AML-193 (cell line): Measurements from ENCODE around the gene PDCD6IP.
"Not testable (repeated sequence)": the region's sequence is repeated elsewhere in the genome, so short reads cannot be mapped to it uniquely, and the experiment has no call there.

Experiments used
- DNase-seq, 2 experiments: peaks; one replicate each; lab custom pipeline; 2025; lab: John Stamatoyannopoulos, UW

PDCD6IP gene

DNA sequence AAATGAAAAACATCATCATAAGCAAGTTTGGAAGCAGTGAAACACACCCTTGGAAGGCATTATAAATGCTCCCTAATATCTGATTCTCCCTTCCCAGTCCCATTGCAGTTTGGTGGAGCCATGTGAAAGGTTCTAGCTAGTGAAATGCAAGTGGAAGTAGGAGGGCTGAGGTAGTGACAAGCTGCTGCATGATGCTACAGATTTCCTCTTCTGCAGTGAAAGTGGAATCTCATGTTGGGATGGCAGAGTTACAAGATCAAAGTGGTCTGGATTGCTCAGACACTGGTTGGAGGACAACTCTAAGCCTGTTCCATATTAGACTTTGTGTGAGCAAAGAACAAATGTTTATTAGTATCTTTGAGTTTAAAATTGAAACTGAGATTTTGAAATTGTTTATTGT lies 3.3 kb upstream of the PDCD6IP start:
- no peak for DNase-seq

- no peak for DNase-seq
Observed at GRCh38 chr3:33795856-33796536, 2.4 kb upstream of the PDCD6IP start.

DNA sequence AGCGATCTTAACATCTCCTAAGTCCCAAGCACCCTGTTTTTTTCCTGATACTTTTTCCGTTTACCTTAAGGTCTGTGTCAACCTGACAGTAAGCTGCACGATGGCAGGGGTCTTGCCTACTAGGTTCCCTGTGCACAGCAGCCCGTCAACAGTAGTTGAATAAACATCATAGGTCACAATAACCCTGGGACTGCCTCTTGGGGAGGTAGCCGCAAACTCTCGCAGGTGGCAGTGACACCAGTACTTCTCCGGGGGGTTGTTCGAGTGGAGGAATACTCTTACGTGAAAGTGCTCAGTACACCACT lies 365 bp upstream of the PDCD6IP start:
- DNase-seq: no peak

GRCh38 chr3:33799202-33799551 lies 747 bp downstream of the PDCD6IP start:
- peak; percentile 88 to 93 for DNase-seq

DNA sequence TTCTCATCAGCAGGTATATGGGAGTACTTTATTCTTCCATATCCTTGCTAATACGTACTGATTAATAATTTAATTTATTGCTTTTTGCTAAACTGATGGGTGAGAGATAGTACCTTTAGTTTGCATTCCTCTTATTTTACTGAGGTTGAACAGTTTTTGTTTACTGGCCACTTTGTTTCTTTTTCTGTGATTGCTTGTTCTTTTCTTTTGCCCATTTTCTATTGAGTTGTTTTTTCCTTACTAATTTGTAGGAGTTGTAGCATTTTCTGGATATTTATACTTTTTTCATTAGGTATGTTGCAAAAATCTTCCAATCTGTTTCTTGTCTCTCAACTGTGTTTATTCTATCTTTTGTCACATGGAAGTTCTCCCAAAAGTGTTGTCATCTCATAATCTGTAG lies 4.8 kb downstream of the PDCD6IP start:
- no peak for DNase-seq

- no peak for DNase-seq
Observed at GRCh38 chr3:33803894-33804526, 5.6 kb downstream of the PDCD6IP start.

- no peak for DNase-seq
Observed at GRCh38 chr3:33807191-33807590, 8.8 kb downstream of the PDCD6IP start.

DNA sequence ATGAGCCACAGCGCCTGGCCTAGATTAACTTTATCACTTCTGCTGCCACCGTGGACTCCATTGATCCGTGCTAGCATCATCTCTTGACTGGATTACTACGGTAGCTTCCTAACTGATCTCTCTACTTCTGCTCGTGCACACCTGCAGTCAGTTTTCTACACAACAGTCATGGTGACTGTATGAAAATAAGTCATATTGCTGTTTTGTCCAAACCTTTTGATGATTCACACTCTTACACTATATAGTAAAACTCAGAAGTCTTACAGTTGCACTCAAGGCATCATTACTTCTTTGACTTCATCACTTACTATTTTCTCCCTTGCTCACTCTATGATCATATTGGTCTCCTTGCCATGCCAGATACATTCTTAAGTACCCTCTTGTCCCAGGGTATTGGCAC lies 10.1 kb downstream of the PDCD6IP start:
- DNase-seq: no peak

GRCh38 chr3:33810545-33810944 lies 12.1 kb downstream of the PDCD6IP start:
- DNase-seq: no peak

DNA sequence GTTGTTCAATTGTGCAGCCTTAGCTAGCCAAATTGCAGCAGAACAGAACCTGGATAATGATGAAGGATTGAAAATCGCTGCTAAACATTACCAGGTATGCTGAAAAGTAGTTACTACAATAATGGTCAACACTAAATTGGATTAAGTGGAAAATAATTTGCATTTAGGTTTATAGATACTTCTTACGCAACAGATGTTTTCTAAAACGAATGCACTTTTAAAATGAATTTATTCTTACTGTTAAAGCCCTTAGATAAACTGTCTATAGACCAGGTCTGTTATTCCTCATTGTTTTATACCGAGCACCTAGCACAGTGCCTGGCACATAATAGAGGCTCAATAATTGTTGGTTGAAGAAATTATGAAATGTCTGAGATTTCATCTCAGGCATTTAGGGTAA lies 23.6 kb downstream of the PDCD6IP start:
- DNase-seq: no peak

- no peak for DNase-seq
Observed at GRCh38 chr3:33823821-33824220, 25.4 kb downstream of the PDCD6IP start.

DNA sequence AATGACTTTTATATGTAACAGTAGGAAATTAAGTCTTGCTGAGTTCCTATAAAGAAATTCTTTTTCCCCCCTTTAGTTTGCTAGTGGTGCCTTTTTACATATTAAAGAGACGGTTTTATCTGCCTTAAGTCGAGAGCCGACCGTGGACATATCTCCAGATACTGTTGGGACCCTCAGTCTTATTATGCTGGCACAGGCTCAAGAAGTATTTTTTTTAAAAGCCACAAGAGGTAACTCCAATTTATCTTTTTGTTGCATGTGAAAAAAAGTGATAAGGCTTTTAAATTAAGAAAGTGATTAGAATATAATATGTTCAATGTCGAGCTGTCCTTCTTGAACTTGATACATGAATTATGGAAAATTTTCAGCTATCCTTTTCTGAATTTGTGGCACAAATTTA lies 26.7 kb downstream of the PDCD6IP start:
- no peak for DNase-seq

GRCh38 chr3:33826206-33826605 lies 27.8 kb downstream of the PDCD6IP start:
- DNase-seq: no peak

GRCh38 chr3:33826688-33827087 lies 28.3 kb downstream of the PDCD6IP start:
- no peak for DNase-seq

- no peak for DNase-seq
Observed at GRCh38 chr3:33829720-33830119, 31.3 kb downstream of the PDCD6IP start.

- no peak for DNase-seq
Observed at GRCh38 chr3:33831053-33831452, 32.6 kb downstream of the PDCD6IP start.

DNA sequence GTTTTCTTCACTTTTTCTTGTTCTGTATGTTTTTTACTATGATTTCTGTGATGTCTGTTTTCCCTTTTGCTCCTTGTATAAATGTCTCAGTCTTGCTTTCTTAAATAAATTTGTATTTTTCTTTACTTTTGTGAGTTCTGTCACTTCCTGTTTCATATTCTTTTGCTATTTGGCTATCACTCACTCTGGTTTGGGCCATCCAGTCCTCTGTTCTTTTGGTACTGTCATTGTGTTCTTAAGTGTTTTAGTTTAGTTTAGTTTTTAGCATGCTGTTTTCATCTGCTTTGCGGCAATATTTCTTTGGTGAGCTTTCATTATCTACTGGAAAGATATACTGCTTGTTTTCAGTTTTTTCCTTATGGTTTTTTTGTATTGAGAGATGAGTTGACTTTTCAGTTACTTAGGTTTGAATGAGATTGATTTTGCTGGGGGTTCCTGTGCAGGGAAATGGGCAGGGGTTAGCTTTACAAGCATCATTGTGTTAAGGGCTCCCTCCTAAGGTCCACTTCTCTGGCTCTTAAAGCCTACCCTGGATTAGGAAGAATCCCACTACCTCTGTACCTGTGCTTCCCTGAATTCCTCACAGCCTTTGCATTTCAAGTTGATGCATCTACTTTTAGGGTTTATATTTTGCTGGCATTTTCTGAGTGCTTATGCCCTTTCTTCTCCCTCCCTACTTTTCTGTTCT lies 35.1 kb downstream of the PDCD6IP start:
- DNase-seq: no peak

- no peak for DNase-seq
Observed at GRCh38 chr3:33834096-33834453, 35.6 kb downstream of the PDCD6IP start.

GRCh38 chr3:33837182-33837581 lies 38.8 kb downstream of the PDCD6IP start:
- not testable (repeated sequence) for DNase-seq

DNA sequence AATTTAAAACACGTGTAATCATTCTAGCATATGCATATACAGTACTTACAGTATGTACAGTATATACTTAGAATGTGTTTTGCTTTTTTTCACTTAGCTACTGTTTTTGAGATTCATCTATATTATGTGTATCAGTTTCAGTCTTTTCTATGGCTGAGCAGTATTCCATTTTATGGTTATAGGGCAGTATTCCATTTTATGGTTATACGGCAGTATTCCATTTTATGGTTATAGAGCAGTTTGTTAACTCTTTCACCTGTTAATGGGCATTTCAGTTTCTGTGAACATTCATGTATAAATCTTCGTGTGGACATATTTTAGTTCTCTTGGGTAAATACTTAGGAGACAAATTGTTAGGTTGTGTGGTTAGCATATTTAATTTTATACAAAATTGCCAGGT lies 40.9 kb downstream of the PDCD6IP start:
- DNase-seq: no peak

GRCh38 chr3:33840179-33840578 lies 41.7 kb downstream of the PDCD6IP start:
- no peak for DNase-seq

GRCh38 chr3:33848624-33849347 lies 50.4 kb downstream of the PDCD6IP start:
- no peak for DNase-seq

GRCh38 chr3:33850599-33850998 lies 52.2 kb downstream of the PDCD6IP start:
- DNase-seq: not testable (repeated sequence)
